Fibroblast of skin of back (primary cell): ENCODE results near the gene ADH1C.
"Not testable (repeated sequence)": the region's sequence is repeated elsewhere in the genome, so short reads cannot be mapped to it uniquely, and the experiment has no call there.

ENCODE experiments used
- DNase-seq: peaks from one replicate; pipeline ENCODE4 v3.0.0-alpha.2; 2013

Gene ADH1C

GRCh38 chr4:99357948-99358347 lies 5.4 kb upstream of the ADH1C start:
- no peak for DNase-seq

- no peak for DNase-seq
Observed at GRCh38 chr4:99356992-99357391, 4.4 kb upstream of the ADH1C start.

- DNase-seq: not testable (repeated sequence)
Observed at GRCh38 chr4:99356149-99356548, 3.6 kb upstream of the ADH1C start.

GRCh38 chr4:99351487-99351886 lies 1.1 kb downstream of the ADH1C start:
- DNase-seq: no peak

- no peak for DNase-seq
Observed at GRCh38 chr4:99349338-99349737, 3.2 kb downstream of the ADH1C start.

- DNase-seq: not testable (repeated sequence)
Observed at GRCh38 chr4:99342624-99343023, 9.9 kb downstream of the ADH1C start.

GRCh38 chr4:99341426-99341825 lies 11.1 kb downstream of the ADH1C start:
- no peak for DNase-seq

- no peak for DNase-seq
Observed at GRCh38 chr4:99339172-99339571, 13.4 kb downstream of the ADH1C start.

- no peak for DNase-seq
Observed at GRCh38 chr4:99336553-99336952, 16.0 kb downstream of the ADH1C start.

- no peak for DNase-seq
Observed at GRCh38 chr4:99334880-99335279, 17.7 kb downstream of the ADH1C start.

GRCh38 chr4:99330648-99331047 lies 21.9 kb downstream of the ADH1C start:
- no peak for DNase-seq

- no peak for DNase-seq
Observed at GRCh38 chr4:99329876-99330275, 22.7 kb downstream of the ADH1C start.

GRCh38 chr4:99324979-99325378 lies 27.6 kb downstream of the ADH1C start:
- DNase-seq: peak; percentile 43

GRCh38 chr4:99324361-99324760 lies 28.2 kb downstream of the ADH1C start:
- no peak for DNase-seq

GRCh38 chr4:99323756-99324155 lies 28.8 kb downstream of the ADH1C start:
- no peak for DNase-seq

- no peak for DNase-seq
Observed at GRCh38 chr4:99321241-99322191, 31.0 kb downstream of the ADH1C start, which contains the start of gene ADH1B. Gene ADH1B, minus strand, starts transcription at chr4:99321401. Its CDS starts 70 bp downstream, at chr4:99321331.

GRCh38 chr4:99317811-99318210 lies 34.7 kb downstream of the ADH1C start:
- not testable (repeated sequence) for DNase-seq

- no peak for DNase-seq
Observed at GRCh38 chr4:99317354-99317753, 35.2 kb downstream of the ADH1C start.

GRCh38 chr4:99315839-99316238 lies 36.7 kb downstream of the ADH1C start:
- no peak for DNase-seq

- DNase-seq: no peak
Observed at GRCh38 chr4:99314211-99314610, 38.3 kb downstream of the ADH1C start.

GRCh38 chr4:99310389-99310788 lies 42.2 kb downstream of the ADH1C start:
- no peak for DNase-seq

- DNase-seq: no peak
Observed at GRCh38 chr4:99305638-99306400, 46.7 kb downstream of the ADH1C start.

GRCh38 chr4:99301376-99302164 lies 51.0 kb downstream of the ADH1C start:
- peak; percentile 52 for DNase-seq
